H9 (cell line): Measurements from ENCODE around the gene SLC23A2. TPM values are rescaled to one million over a fixed set of nuclear protein-coding genes. Genes with fewer than 3 reads are reported as not detected.

Source experiments
- DNase-seq: peaks from one replicate; pipeline ENCODE4 v3.0.0-alpha.2; 2017
- H2AFZ ChIP-seq: one replicate; pipeline ENCODE4 v1.6.1; 2013; ENCODE audit warnings: mild to moderate bottlenecking, low read length, control low read depth, moderate library complexity
- H2AK5ac ChIP-seq: 2 replicates; pipeline ENCODE4 v1.6.1; 2013; ENCODE audit warnings: low read length, control low read depth, mixed read lengths; ENCODE audit not compliant: insufficient read length
- H2BK120ac ChIP-seq: one replicate; pipeline ENCODE4 v1.6.1; 2013; ENCODE audit warnings: low read depth, mild to moderate bottlenecking, low read length, control low read depth, inconsistent platforms; ENCODE audit not compliant: poor library complexity, severe bottlenecking
- H2BK12ac ChIP-seq: 2 replicates; pipeline ENCODE4 v1.6.1; 2013; ENCODE audit warnings: low read length, control low read depth, mixed read lengths, low read depth; ENCODE audit not compliant: insufficient read length
- H2BK15ac ChIP-seq: 2 replicates; pipeline ENCODE4 v1.6.1; 2013; ENCODE audit warnings: low read depth, low read length, control low read depth
- H2BK20ac ChIP-seq: one replicate; pipeline ENCODE4 v1.6.1; 2013; ENCODE audit warnings: low read depth, mild to moderate bottlenecking, low read length, control low read depth, inconsistent platforms; ENCODE audit not compliant: poor library complexity, severe bottlenecking
- H2BK5ac ChIP-seq: 2 replicates; pipeline ENCODE4 v1.6.1; 2013; ENCODE audit warnings: low read length, control low read depth, mixed read lengths; ENCODE audit not compliant: insufficient read length
- H3K14ac ChIP-seq: 2 replicates; pipeline ENCODE4 v1.6.1; 2013; ENCODE audit warnings: low read length, control low read depth; ENCODE audit not compliant: insufficient read depth
- H3K18ac ChIP-seq: 2 replicates; pipeline ENCODE4 v1.6.1; 2013; ENCODE audit warnings: low read depth, mild to moderate bottlenecking, mixed read lengths, low read length, control low read depth; ENCODE audit not compliant: insufficient read length
- H3K23ac ChIP-seq: 2 replicates; pipeline ENCODE4 v1.6.1; 2013; ENCODE audit warnings: low read length, control low read depth, mixed read lengths, low read depth; ENCODE audit not compliant: insufficient read length
- H3K23me2 ChIP-seq: 2 replicates; pipeline ENCODE4 v1.6.1; 2013; ENCODE audit warnings: low read depth, mild to moderate bottlenecking, mixed read lengths, low read length, control low read depth; ENCODE audit not compliant: insufficient read length, poor library complexity, severe bottlenecking
- H3K27ac ChIP-seq: 2 replicates; pipeline ENCODE4 v1.5.1; 2013; ENCODE audit warnings: low read length, control low read depth, mixed read lengths, low read depth; ENCODE audit not compliant: insufficient read length
- H3K27me3 ChIP-seq: 2 replicates; pipeline ENCODE4 v1.6.1; 2013; ENCODE audit warnings: low read length, control low read depth, inconsistent platforms; ENCODE audit not compliant: insufficient read depth
- H3K4ac ChIP-seq: 2 replicates; pipeline ENCODE4 v1.6.1; 2013; ENCODE audit warnings: low read depth, mild to moderate bottlenecking, control low read depth, inconsistent platforms, low read length, moderate library complexity
- H3K4me1 ChIP-seq: 2 replicates; pipeline ENCODE4 v1.6.1; 2013; ENCODE audit warnings: low read length, control low read depth, inconsistent platforms; ENCODE audit not compliant: insufficient read depth
- H3K4me2 ChIP-seq: 2 replicates; pipeline ENCODE4 v1.6.1; 2013; ENCODE audit warnings: low read length, control low read depth, mixed read lengths; ENCODE audit not compliant: insufficient read length, insufficient read depth
- H3K56ac ChIP-seq: 2 replicates; pipeline ENCODE4 v1.6.1; 2013; ENCODE audit warnings: low read depth, mild to moderate bottlenecking, mixed read lengths, low read length, control low read depth; ENCODE audit not compliant: insufficient read length
- H3K79me1 ChIP-seq: 2 replicates; pipeline ENCODE4 v1.6.1; 2013; ENCODE audit warnings: low read depth, mild to moderate bottlenecking, moderate library complexity, low read length, control low read depth, inconsistent platforms; ENCODE audit not compliant: insufficient read depth, poor library complexity, severe bottlenecking
- H3K79me2 ChIP-seq: 2 replicates; pipeline ENCODE4 v1.6.1; 2013; ENCODE audit warnings: low read length, control low read depth, inconsistent platforms; ENCODE audit not compliant: insufficient read depth
- H3K9ac ChIP-seq: 2 replicates; pipeline ENCODE4 v1.6.1; 2013; ENCODE audit warnings: low read length, control low read depth, mixed read lengths; ENCODE audit not compliant: insufficient read length; ENCODE audit errors: extremely low read depth
- H3K9me3 ChIP-seq: one replicate; pipeline ENCODE4 v1.6.1; 2013; ENCODE audit warnings: low read depth, low read length, inconsistent platforms; ENCODE audit not compliant: control insufficient read depth
- H3T11ph ChIP-seq: one replicate; pipeline ENCODE4 v1.6.1; 2013; ENCODE audit warnings: mild to moderate bottlenecking, low read length, control low read depth, inconsistent platforms
- H4K20me1 ChIP-seq: one replicate; pipeline ENCODE4 v1.6.1; 2013; ENCODE audit not compliant: control insufficient read depth, insufficient read length, insufficient read depth
- H4K5ac ChIP-seq: 2 replicates; pipeline ENCODE4 v1.6.1; 2013; ENCODE audit warnings: low read depth, mild to moderate bottlenecking, mixed read lengths, low read length, control low read depth; ENCODE audit not compliant: insufficient read length
- H4K8ac ChIP-seq: replicated peaks from 2 replicates; pipeline ENCODE4 v1.6.1; 2013; ENCODE audit warnings: low read length, control low read depth, mixed read lengths, low read depth; ENCODE audit not compliant: insufficient read length
- H4K91ac ChIP-seq: 2 replicates; pipeline ENCODE4 v1.6.1; 2013; ENCODE audit warnings: low read depth, mild to moderate bottlenecking, moderate library complexity, mixed read lengths, low read length, control low read depth; ENCODE audit not compliant: insufficient read length
- H3K27ac Mint-ChIP-seq, 3 experiments: 2 replicates in 2 of 3; 3 replicates in 1 of 3; pipeline ENCODE4 v1.8.0; 2020 to 2021; ENCODE audit warnings: mixed read lengths in 3 of 3, mild to moderate bottlenecking in 1 of 3, moderate library complexity in 1 of 3
- H3K27me3 Mint-ChIP-seq: 2 replicates; pipeline ENCODE4 v1.8.0; 2021; ENCODE audit warnings: low read depth, mild to moderate bottlenecking, moderate library complexity, mixed read lengths
- H3K36me3 Mint-ChIP-seq, 3 experiments: 2 replicates in 2 of 3; 3 replicates in 1 of 3; pipeline ENCODE4 v1.8.0; 2020 to 2021; ENCODE audit warnings: low read depth in 3 of 3, mixed read lengths in 3 of 3; ENCODE audit not compliant: insufficient read depth in 1 of 3
- H3K4me1 Mint-ChIP-seq, 2 experiments: 2 replicates each; pipeline ENCODE4 v1.8.0; 2020; ENCODE audit warnings: mixed read lengths in 2 of 2
- H3K4me3 Mint-ChIP-seq, 2 experiments: 2 replicates in 1 of 2; 3 replicates in 1 of 2; pipeline ENCODE4 v1.8.0; 2020 to 2021; ENCODE audit warnings: mild to moderate bottlenecking in 2 of 2, mixed read lengths in 2 of 2, moderate library complexity in 1 of 2
- H3K9me3 Mint-ChIP-seq, 2 experiments: 2 replicates in 1 of 2; 3 replicates in 1 of 2; pipeline ENCODE4 v1.8.0; 2020; ENCODE audit warnings: mild to moderate bottlenecking in 2 of 2, mixed read lengths in 2 of 2, moderate library complexity in 1 of 2
- WGBS: extraction: QIAGEN DNeasy Blood & Tissue Kit; methylation state at CpG from one replicate; pipeline ENCODE4 v1.1.7; 2013; ENCODE audit warnings: missing lambda C conversion rate, low lambda C conversion rate, mixed read lengths; ENCODE audit not compliant: insufficient read length; ENCODE audit errors: extremely low coverage; 5-methylcytosine and 5-hydroxymethylcytosine counted together
- total RNA-seq: library from RNA; stranded (reverse); gene quantifications from 2 replicates; pipeline ENCODE4 v1.2.1, GENCODE V29; 2021
- TF ChIP-seq, protein P1 (sequence below): fragments of 200-600 bp; sonication (generic); conservative IDR thresholded peaks from 3 replicates; pipeline ENCODE4 v1.8.0; 2021; ENCODE audit warnings: antibody characterized with exemption, mild to moderate bottlenecking

The SLC23A2 gene
- total RNA-seq, 1 experiment from 2014 or later = 16.5 TPM

- Mint-ChIP-seq H3K36me3 (no peaks in the 10 kb centered on the region; a peak in 2 of 7 replicates), H3K4me3 (no peak overlapping the region), H3K9me3 (no peaks in the 10 kb centered on the region), H3K27ac (no peak overlapping the region), H3K4me1 (peaks cover 12 to 22% of the 10 kb centered on the region in 2 experiments), H3K27me3 (no peaks in the 10 kb centered on the region)
- no peak overlapping the region for H3K4me2 ChIP-seq
- no peaks in the 10 kb centered on the region for H3K9me3 ChIP-seq
- H3K23me2 ChIP-seq = no peaks in the 10 kb centered on the region
- no peaks in the 10 kb centered on the region for H3K79me1 ChIP-seq
- TF ChIP-seq, protein P1, sequence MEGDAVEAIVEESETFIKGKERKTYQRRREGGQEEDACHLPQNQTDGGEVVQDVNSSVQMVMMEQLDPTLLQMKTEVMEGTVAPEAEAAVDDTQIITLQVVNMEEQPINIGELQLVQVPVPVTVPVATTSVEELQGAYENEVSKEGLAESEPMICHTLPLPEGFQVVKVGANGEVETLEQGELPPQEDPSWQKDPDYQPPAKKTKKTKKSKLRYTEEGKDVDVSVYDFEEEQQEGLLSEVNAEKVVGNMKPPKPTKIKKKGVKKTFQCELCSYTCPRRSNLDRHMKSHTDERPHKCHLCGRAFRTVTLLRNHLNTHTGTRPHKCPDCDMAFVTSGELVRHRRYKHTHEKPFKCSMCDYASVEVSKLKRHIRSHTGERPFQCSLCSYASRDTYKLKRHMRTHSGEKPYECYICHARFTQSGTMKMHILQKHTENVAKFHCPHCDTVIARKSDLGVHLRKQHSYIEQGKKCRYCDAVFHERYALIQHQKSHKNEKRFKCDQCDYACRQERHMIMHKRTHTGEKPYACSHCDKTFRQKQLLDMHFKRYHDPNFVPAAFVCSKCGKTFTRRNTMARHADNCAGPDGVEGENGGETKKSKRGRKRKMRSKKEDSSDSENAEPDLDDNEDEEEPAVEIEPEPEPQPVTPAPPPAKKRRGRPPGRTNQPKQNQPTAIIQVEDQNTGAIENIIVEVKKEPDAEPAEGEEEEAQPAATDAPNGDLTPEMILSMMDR = no peak
- H2BK120ac ChIP-seq = no peak overlapping the region
- no peaks in the 10 kb centered on the region for H3K27me3 ChIP-seq
- no peak overlapping the region for H3K4ac ChIP-seq
- H2BK12ac ChIP-seq = no peak overlapping the region
- H2BK20ac ChIP-seq = no peak overlapping the region
- H3K56ac ChIP-seq = no peak overlapping the region
- H4K5ac ChIP-seq = no peak overlapping the region
- no peak overlapping the region for H3K23ac ChIP-seq
- no peak overlapping the region for H3K9ac ChIP-seq
- no peak overlapping the region for H2AFZ ChIP-seq
- no peak overlapping the region for H3K18ac ChIP-seq
- no peaks in the 10 kb centered on the region for H4K20me1 ChIP-seq
- H4K8ac ChIP-seq = no peak overlapping the region
- no peak overlapping the region for H2BK15ac ChIP-seq
- H3K4me1 ChIP-seq = peaks cover 2% of the 10 kb centered on the region; the same call in 1 of the 2 replicates
- no peak overlapping the region for H2AK5ac ChIP-seq
- no peak overlapping the region for H4K91ac ChIP-seq
- H3T11ph ChIP-seq = no peak overlapping the region
- H3K79me2 ChIP-seq = no peaks in the 10 kb centered on the region
- no peak overlapping the region for H3K14ac ChIP-seq
- no CpG with 5 or more reads among the region's 6 CpGs for WGBS
- H3K27ac ChIP-seq = no peak overlapping the region
- no peak overlapping the region for H2BK5ac ChIP-seq
- no peak for DNase-seq
These were observed 109.3 kb downstream of the SLC23A2 start for GRCh38 chr20:4891997-4892396.
